Neural cell (in vitro differentiated cells): ENCODE measurements around the gene RGS6. TPM values are rescaled to one million over a fixed set of nuclear protein-coding genes. Genes with fewer than 3 reads are reported as not detected.
A peak's percentile ranks its signal among the peaks of the same experiment; 100 is the strongest.
"Not testable (repeated sequence)": the region's sequence is repeated elsewhere in the genome, so short reads cannot be mapped to it uniquely, and the experiment has no call there.

Experiments
- H2AFZ ChIP-seq: fragments of 200-600, 300-800 bp; sonication (generic), shearing (Covaris generic); 2 replicates; pipeline ENCODE4 v1.6.0; 2014; ENCODE audit warnings: low read depth, mild to moderate bottlenecking, antibody characterized with exemption, low read length, moderate library complexity
- H3F3A ChIP-seq: fragments of 200-600 bp; shearing (Covaris generic); 2 replicates; pipeline ENCODE4 v1.6.1; 2016; ENCODE audit warnings: mild to moderate bottlenecking, moderate library complexity, mixed read lengths, antibody characterized with exemption, low read length; ENCODE audit not compliant: insufficient read depth, poor library complexity, severe bottlenecking
- H3K27ac ChIP-seq: fragments of 200-600, 300-800 bp; sonication (generic), shearing (Covaris generic); 2 replicates; pipeline ENCODE4 v1.5.1; 2014; ENCODE audit warnings: mild to moderate bottlenecking, low read length, moderate library complexity
- H3K27me3 ChIP-seq: fragments of 300-800, 200-600 bp; sonication (generic), shearing (Covaris generic); 2 replicates; pipeline ENCODE4 v1.6.0; 2014; ENCODE audit warnings: mild to moderate bottlenecking, low read depth, low read length, moderate library complexity; ENCODE audit not compliant: insufficient read depth
- H3K36me3 ChIP-seq: fragments of 300-800, 200-600 bp; sonication (generic), shearing (Covaris generic); 2 replicates; pipeline ENCODE4 v1.5.1; 2014; ENCODE audit warnings: mild to moderate bottlenecking, antibody characterized with exemption, low read length, moderate library complexity; ENCODE audit not compliant: insufficient read depth
- H3K4me2 ChIP-seq: fragments of 300-800, 200-600 bp; sonication (generic), shearing (Covaris generic); 2 replicates; pipeline ENCODE4 v1.6.0; 2014; ENCODE audit warnings: mild to moderate bottlenecking, low read length
- H3K4me3 ChIP-seq: fragments of 300-800, 200-600 bp; sonication (generic), shearing (Covaris generic); 2 replicates; pipeline ENCODE4 v1.5.1; 2014; ENCODE audit warnings: mild to moderate bottlenecking, low read length, moderate library complexity
- H3K79me2 ChIP-seq: fragments of 200-600 bp; shearing (Covaris generic); replicated peaks from 2 replicates; pipeline ENCODE4 v1.6.0; 2014; ENCODE audit warnings: mild to moderate bottlenecking, low read length, moderate library complexity; ENCODE audit not compliant: insufficient read depth
- H3K9ac ChIP-seq: fragments of 300-800, 200-600 bp; sonication (generic), shearing (Covaris generic); 2 replicates; pipeline ENCODE4 v1.6.1; 2016; ENCODE audit warnings: mild to moderate bottlenecking, low read length, mixed read lengths
- H3K9me2 ChIP-seq: fragments of 200-600 bp; shearing (Covaris generic); 2 replicates; pipeline ENCODE4 v1.6.1; 2016; ENCODE audit warnings: mild to moderate bottlenecking, low read length, mixed read lengths; ENCODE audit not compliant: insufficient read depth
- H3K9me3 ChIP-seq: fragments of 200-600, 300-800 bp; sonication (generic), shearing (Covaris generic); 2 replicates; pipeline ENCODE4 v1.6.1; 2016; ENCODE audit warnings: mild to moderate bottlenecking, mixed run types, low read length, moderate library complexity, mixed read lengths
- H4K20me1 ChIP-seq: fragments of 200-600 bp; shearing (Covaris generic); 2 replicates; pipeline ENCODE4 v1.6.1; 2016; ENCODE audit warnings: mild to moderate bottlenecking, mixed run types; ENCODE audit not compliant: insufficient read depth
- EP300 ChIP-seq: fragments of 450-650 bp; conservative IDR thresholded peaks from 2 replicates; pipeline ENCODE4 v1.6.1; 2014; ENCODE audit warnings: antibody characterized with exemption, mild to moderate bottlenecking, moderate library complexity; ENCODE audit not compliant: poor library complexity, severe bottlenecking
- EZH2 ChIP-seq: fragments of 200-600, 300-800 bp; shearing (Covaris generic), sonication (generic); IDR thresholded peaks from 2 replicates; pipeline ENCODE4 v1.6.1; 2014; ENCODE audit warnings: antibody characterized with exemption, low read length, borderline replicate concordance, mild to moderate bottlenecking; ENCODE audit not compliant: insufficient read depth, poor library complexity, severe bottlenecking
- MXI1 ChIP-seq: fragments of 450-650 bp; conservative IDR thresholded peaks from 2 replicates; pipeline ENCODE4 v1.6.1; 2014; ENCODE audit warnings: antibody characterized with exemption, mild to moderate bottlenecking; ENCODE audit not compliant: poor library complexity, severe bottlenecking
- POLR2AphosphoS5 ChIP-seq: IDR thresholded peaks from 2 replicates; pipeline ENCODE4 v1.6.1; 2012
- RAD21 ChIP-seq: fragments of 450-650 bp; conservative IDR thresholded peaks from 2 replicates; pipeline ENCODE4 v1.6.1; 2014; ENCODE audit warnings: antibody characterized with exemption, mild to moderate bottlenecking, moderate library complexity
- SMC3 ChIP-seq: fragments of 450-650 bp; conservative IDR thresholded peaks from 2 replicates; pipeline ENCODE4 v1.6.1; 2014; ENCODE audit warnings: antibody characterized with exemption, mild to moderate bottlenecking, moderate library complexity; ENCODE audit not compliant: poor library complexity
- TAF1 ChIP-seq: IDR thresholded peaks from 2 replicates; pipeline ENCODE4 v1.6.1; 2012; ENCODE audit warnings: low read depth
- polyA plus RNA-seq: library from polyadenylated mRNA; depleted of rRNA; stranded (reverse); fragments of >200 nt; gene quantifications from 2 replicates; pipeline ENCODE4 v1.2.3, GENCODE V29; 2014
- TF ChIP-seq, protein P1 (sequence below): fragments of 450-650 bp; IDR thresholded peaks from 2 replicates; pipeline ENCODE4 v1.5.1; 2014; ENCODE audit warnings: antibody characterized with exemption, mild to moderate bottlenecking, moderate library complexity; ENCODE audit not compliant: poor library complexity, severe bottlenecking
- TF ChIP-seq, protein P2 (sequence below): IDR thresholded peaks from 2 replicates; pipeline ENCODE4 v1.6.1; 2012; ENCODE audit warnings: borderline replicate concordance

Gene RGS6
- polyA plus RNA-seq, 1 donor from 2014 or later = 7.3 TPM

DNA sequence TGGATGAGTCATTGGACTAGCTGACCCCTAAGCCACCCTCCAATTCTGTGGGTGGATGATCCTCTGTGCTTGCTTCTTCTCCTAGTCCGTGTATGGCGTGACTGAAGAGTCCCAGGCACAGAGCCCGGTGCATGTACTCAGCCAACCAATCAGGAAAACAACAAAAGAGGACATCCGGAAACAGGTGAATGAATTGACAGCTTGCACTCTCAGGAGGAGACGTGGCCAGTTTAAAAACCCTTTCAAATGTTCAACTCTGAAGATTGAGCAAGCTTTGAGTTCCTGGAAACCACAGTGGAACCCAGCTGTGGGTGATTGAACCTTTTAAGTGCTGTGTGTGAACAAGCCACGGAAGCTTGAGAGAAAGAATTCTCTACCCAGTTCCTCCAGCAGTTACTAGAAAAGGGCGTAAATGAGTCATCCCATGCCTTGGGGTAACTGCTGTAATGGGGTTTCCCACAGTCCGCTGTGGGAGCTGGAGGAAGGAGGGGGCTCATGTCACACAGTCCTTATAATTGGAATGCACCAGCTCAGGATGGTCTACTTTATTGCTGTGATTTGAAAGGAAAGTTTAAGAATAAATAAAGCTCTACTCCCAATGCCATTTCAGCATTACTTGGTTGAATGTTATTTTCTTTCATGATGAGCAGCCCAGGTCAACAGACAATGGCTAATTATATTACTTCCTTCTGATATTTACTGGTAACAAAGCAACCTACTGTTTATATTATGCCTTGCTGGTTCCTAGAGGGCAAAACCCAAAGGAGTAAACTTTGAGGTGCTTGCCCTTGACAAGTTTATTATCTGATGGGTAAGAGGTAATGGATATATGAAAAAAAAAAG, 544.6 kb downstream of the RGS6 start:
- Histone ChIP-seq H3K27me3 (no peaks in the 10 kb centered on the region), H3K4me3 (no peak overlapping the region), H3K27ac (peak overlapping the region; percentile 32), H3K4me2 (no peak overlapping the region), H3K9ac (no peak overlapping the region), H3K79me2 (no peaks in the 10 kb centered on the region), H4K20me1 (no peaks in the 10 kb centered on the region), H3F3A (no peaks in the 10 kb centered on the region), H2AFZ (no peak overlapping the region), H3K9me2 (no peaks in the 10 kb centered on the region), H3K9me3 (no peaks in the 10 kb centered on the region), H3K36me3 (no peaks in the 10 kb centered on the region)
- TF ChIP-seq, protein P1, sequence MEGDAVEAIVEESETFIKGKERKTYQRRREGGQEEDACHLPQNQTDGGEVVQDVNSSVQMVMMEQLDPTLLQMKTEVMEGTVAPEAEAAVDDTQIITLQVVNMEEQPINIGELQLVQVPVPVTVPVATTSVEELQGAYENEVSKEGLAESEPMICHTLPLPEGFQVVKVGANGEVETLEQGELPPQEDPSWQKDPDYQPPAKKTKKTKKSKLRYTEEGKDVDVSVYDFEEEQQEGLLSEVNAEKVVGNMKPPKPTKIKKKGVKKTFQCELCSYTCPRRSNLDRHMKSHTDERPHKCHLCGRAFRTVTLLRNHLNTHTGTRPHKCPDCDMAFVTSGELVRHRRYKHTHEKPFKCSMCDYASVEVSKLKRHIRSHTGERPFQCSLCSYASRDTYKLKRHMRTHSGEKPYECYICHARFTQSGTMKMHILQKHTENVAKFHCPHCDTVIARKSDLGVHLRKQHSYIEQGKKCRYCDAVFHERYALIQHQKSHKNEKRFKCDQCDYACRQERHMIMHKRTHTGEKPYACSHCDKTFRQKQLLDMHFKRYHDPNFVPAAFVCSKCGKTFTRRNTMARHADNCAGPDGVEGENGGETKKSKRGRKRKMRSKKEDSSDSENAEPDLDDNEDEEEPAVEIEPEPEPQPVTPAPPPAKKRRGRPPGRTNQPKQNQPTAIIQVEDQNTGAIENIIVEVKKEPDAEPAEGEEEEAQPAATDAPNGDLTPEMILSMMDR = no peak
- TF ChIP-seq EZH2 (no peak), POLR2AphosphoS5 (no peak), EP300 (no peak), SMC3 (no peak), TAF1 (no peak), RAD21 (no peak), MXI1 (no peak)
- TF ChIP-seq, protein P2, sequence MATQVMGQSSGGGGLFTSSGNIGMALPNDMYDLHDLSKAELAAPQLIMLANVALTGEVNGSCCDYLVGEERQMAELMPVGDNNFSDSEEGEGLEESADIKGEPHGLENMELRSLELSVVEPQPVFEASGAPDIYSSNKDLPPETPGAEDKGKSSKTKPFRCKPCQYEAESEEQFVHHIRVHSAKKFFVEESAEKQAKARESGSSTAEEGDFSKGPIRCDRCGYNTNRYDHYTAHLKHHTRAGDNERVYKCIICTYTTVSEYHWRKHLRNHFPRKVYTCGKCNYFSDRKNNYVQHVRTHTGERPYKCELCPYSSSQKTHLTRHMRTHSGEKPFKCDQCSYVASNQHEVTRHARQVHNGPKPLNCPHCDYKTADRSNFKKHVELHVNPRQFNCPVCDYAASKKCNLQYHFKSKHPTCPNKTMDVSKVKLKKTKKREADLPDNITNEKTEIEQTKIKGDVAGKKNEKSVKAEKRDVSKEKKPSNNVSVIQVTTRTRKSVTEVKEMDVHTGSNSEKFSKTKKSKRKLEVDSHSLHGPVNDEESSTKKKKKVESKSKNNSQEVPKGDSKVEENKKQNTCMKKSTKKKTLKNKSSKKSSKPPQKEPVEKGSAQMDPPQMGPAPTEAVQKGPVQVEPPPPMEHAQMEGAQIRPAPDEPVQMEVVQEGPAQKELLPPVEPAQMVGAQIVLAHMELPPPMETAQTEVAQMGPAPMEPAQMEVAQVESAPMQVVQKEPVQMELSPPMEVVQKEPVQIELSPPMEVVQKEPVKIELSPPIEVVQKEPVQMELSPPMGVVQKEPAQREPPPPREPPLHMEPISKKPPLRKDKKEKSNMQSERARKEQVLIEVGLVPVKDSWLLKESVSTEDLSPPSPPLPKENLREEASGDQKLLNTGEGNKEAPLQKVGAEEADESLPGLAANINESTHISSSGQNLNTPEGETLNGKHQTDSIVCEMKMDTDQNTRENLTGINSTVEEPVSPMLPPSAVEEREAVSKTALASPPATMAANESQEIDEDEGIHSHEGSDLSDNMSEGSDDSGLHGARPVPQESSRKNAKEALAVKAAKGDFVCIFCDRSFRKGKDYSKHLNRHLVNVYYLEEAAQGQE = no peak

DNA sequence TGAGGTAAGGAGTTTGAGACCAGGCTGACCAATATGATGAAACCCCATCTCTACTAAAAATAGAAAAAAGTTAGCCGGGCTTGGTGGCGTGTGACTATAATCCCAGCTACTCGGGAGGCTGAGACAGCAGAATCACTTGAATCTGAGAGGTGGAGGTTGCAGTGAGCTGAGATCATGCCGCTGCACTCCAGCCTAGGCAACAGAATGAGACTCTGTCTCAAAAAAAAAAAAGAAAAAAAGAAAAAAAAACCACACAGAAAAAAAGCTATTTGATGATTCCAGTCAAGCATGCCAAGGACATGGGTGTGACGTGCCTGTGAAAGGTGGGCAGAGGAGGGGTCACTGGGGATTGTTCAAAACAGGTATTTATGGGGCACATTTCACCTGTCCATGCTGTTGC, 545.3 kb downstream of the RGS6 start:
- not testable (repeated sequence) for H3F3A ChIP-seq, H3K36me3 ChIP-seq, H3K79me2 ChIP-seq, H3K27me3 ChIP-seq, H2AFZ ChIP-seq, H3K9me3 ChIP-seq, H3K9ac ChIP-seq, H3K4me3 ChIP-seq, H4K20me1 ChIP-seq, H3K4me2 ChIP-seq, H3K9me2 ChIP-seq
- peak overlapping the region; percentile 58 for H3K27ac ChIP-seq
